ENCODE data around the gene BLZF1.
"Not testable (repeated sequence)": the region's sequence is repeated elsewhere in the genome, so short reads cannot be mapped to it uniquely, and the experiment has no call there.

BLZF1 gene

DNA sequence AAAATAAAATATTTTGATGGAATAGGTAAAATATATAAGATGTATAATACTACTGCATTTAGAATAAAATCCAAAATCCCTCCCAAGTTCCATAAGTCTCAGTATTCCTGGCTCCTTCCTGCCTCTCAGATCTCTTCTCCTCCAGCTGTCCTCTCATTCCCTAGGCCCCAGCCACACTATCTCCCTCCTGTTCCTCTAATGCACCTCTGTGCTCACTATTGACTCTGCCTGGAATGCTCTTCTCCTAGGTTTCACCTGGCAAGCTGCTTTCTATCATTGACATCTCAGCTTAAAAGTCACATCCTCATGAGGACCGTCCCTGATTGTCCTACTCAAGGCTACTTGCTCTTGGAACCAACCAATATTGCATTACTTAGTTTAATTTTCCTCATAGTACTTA lies 7.6 kb upstream of the BLZF1 start:
- DNase-seq (ENCODE audit: low read depth) = no peak

DNA sequence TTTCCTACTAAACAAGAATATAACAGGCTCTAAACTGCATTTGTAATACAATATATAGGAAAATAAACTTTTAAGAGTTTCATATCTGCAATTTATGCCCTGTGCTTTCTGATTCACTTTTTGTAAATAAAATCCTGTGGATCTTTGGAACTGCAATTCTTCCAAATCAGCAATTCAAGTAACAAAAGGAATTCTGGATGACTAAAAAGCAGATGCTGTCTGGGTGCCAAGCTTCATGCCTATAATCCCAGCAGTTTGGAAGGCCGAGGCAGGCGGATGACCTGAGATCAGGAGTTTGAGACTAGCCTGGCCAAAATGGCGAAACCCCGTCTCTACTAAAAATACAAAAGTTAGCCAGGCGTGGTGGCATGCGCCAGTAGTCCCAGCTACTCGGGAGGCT lies 6.7 kb upstream of the BLZF1 start:
- peak; percentile 24 for DNase-seq (ENCODE audit: low read depth)

DNA sequence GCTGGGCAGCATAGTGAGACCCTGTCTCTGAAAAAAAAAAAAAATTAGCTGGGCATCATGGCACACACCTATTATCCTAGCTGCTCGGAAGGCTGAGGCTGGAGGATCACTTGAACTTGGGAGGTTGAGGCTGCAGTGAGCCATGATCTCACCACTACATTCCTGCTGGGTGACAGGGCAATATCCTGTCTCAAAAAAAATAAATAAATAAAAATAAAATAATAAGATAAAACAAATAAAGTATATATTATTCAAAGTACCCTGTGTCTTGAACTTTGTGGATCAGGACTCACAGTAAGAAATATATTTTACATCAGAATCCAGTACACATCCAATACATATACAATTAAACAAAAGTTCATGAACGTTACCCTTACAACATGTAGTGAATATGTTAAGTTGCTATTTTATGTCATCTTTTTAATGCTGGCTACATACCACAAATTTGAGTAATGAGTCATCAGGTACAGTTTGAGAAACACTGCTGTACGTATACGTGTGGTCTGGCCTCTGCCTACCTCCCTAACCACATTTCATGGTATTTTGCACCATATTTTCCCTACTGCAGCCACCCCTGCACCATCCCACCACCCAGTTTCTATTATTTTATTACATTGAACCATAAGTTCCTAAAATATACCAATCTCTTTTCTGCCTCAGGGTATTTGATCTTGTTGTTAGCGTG lies 4.8 kb upstream of the BLZF1 start:
- peak; percentile 96 for DNase-seq (ENCODE audit: low read depth)

DNA sequence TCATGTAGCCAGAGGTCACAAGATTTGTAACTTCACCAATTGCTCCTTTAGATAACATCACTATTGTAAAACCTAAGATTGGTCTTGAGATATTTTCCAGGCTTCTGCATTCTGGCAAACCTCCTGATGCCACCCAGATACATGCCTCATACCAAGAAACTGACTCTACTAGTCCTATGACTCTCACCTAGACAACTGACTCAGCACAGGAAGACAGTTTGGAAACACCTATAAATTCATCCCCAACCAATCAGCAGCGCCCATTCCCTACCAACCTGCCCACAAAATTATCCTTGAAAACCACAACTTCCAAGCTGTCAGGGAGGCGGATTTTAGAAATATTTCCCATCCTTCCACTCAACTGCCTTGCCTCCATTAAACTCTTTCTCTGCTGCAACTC lies 3.0 kb upstream of the BLZF1 start:
- peak; percentile 52 for DNase-seq (ENCODE audit: low read depth)

DNA sequence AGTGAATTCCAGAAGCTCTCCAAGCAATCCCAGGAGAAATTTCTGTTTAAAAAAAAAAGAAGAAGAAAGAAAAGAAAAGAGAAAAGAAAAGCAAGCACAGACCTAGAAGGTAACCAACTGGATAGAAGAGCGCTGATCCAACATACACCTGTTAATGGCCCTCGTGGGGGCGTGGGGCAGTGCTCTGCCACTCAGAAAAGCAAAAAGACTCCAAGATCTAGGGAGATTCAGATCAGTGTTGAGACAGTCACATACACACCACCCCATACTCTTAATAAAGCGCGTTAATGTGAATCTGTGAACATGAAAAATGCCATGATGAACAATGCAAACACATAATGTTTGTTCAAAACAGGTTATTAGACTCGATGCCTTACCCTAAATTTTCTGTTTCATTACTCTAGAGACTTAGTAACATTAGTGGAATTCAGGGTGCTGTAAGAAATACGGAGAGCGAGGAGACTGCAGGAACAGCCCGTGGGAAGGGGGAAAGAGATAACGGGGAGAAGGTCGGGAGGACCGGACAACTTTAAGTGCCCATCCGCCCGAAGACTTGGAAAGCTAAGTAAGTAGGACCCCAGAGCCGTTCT lies 804 bp upstream of the BLZF1 start:
- no peak for DNase-seq (ENCODE audit: low read depth)

DNA sequence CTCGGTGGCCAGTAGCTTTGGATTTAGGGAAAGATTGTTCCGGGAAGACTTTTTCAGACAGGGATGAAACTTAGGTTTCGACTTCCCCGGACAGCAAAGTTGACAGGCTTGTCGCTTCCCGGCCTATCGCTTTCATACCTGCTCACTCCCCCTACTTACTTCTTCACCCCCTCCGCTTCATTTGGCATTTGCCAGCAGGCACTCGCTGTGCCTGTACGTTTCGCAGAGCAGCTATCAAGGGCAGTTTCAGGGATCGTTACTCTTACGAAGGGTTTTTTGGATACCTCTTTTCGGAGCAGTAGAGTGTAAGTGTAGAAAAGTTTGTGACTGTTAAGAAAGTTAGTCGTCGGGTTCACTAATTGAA lies 393 bp downstream of the BLZF1 start:
- DNase-seq (ENCODE audit: low read depth) = peak; percentile 45

DNA sequence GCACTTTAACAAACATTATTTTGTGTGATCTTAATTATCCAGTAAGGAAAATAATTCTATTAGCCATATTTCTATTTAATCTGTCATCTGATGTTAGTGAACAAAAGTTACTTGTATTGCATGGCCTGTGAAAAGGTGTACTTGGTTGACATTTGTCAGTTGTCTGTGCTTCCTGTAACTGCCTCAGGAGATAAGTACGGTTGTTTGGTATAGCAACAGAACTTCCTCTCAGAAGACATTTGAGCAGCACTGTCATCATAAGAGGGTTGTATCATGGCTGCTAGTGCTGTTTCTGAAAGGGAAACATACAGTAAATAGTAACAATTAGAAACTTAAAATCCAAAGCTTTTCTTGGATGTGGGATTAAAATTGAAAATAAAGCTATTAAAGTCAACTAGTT lies 3.4 kb downstream of the BLZF1 start:
- DNase-seq (ENCODE audit: low read depth) = no peak

DNA sequence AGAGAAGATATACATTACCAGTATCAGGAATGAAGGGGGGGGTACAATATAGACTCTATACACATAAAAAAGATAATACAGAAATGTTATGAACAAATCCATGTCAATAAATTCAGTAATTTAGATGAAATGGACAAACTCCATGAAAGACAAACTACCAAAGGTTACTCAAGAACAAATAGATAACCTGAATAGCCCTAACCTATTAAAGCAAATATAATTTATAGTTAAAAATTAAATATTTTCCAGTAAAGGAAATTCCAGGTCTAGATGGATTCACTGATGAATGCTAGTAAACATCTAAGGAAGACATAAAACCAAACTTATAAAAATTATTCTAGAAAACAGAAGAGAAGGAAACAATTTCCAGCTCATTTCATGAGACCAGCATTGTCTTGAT lies 13.2 kb downstream of the BLZF1 start:
- DNase-seq (ENCODE audit: low read depth) = no peak

DNA sequence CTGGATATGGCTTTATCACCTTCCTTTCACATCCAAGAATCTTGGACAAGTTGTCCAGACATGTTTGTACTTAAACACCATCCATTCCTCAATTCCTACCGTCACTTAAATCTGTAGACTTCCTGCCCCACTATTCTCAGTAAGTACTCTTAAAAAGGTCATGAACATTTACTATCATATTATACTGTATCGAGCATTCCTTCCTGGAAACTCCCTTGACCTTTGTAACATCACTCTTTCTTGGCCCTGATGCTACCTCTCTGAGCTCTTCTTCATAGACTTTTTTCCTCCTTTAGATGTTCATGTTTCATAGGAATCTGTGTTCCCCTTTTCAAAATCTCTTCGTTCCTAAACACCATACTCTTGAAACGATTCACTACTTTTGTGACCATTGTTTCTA lies 15.5 kb downstream of the BLZF1 start:
- DNase-seq (ENCODE audit: low read depth) = no peak

DNA sequence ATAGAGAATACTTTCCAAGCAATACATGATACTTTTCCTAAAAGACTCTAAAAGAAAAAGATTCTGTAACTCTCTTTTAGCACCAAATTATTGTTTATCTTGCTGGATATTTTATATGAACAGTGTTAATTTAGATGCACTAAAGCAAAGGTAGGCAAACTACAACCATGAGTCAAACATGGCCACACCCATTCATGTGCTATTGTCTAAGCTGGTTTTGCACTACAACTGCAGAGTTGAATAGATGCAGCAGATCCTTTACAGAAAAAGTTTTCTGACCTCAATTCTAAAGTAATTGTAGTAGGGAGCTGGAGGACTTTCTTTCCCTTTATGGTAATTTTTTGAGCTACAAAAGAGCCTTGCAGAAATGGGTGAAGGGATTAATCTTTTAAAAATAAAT lies 19.4 kb downstream of the BLZF1 start:
- no peak for DNase-seq (ENCODE audit: low read depth)

DNA sequence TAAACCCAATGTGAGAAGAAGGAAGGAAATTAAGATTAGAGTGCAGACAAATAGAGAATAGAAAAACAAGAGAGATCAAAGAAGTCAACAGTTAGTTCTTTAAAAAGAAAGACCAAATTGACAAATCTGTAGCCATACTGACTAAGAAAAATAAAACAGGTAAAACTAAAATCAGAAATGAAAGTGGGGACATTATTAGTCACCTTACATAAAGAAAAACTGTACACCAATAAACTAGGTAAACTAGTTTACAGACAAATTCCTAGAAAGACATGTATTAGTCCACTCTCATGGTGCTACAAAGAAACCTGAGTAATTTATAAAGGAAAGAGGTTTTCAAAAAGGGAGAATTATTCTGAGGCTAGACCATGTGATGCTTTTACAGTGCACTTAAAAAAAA lies 22.3 kb downstream of the BLZF1 start:
- DNase-seq (ENCODE audit: low read depth) = no peak

DNA sequence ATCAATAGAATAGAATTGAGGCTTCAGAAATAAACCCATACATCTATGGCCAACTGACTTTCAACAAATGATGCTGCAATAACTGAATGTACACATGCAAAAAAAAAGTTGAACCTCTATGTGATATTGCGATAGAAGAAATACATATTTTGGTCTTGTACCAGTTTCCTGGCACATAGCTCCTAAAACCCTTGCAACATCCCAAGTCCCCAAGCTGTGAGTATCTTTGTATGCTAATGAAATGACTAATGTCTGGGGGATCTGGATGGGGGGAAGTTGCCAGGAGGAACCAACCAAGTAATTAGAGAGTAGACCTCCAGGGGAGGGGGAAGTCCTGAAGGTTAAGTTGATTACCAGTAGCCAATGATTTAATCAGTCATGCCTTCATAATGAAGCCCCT lies 24.4 kb downstream of the BLZF1 start:
- DNase-seq (ENCODE audit: low read depth) = no peak

DNA sequence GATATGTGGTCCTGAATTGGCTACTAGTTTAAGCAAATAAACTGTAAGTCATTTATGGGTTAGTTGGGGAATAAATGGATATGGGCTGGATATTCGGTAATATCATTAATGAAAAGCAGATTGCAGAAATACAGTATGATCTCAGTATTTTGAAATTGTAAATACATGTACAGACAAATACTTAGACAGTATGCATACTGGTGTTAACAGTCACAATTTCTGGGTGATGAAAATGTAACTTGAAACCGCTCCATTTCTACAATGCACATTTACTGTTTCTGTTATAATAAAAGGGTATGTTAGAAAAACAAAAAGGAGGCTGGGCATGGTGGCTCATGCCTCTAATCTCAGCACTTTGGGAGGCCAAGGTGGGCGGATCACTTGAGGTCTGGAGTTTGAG lies 28.0 kb downstream of the BLZF1 start:
- no peak for DNase-seq (ENCODE audit: low read depth)

DNA sequence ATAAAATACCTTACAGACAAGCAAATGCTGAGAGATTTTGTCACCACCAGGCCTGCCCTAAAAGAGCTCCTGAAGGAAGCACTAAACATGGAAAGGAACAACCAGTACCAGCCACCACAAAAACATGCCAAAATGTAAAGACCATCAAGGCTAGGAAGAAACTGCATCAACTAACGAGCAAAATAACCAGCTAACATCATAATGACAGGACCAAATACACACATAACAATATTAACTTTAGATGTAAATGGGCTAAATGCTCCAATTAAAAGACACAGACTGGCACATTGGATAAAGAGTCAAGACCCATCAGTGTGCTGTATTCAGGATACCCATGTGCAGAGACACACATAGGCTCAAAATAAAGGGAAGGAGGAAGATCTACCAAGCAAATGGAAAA lies 34.6 kb downstream of the BLZF1 start:
- DNase-seq (ENCODE audit: low read depth) = not testable (repeated sequence)

DNA sequence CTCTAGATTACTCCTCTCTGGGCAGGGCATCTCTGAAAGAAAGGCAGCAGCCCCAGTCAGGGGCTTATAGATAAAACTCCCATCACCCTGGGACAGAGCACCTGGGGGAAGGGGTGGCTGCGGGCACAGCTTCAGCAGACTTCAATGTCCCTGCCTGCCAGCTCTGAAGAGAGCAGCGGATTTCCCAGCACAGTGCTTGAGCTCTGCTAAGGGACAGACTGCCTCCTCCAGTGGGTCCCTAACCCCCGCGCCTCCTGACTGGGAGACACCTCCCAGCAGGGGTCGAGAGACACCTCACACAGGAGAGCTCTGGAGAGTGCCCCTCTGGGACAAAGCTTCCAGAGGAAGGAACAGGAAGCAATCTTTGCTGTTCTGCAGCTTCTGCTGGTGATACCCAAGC lies 40.3 kb downstream of the BLZF1 start:
- not testable (repeated sequence) for DNase-seq (ENCODE audit: low read depth)

DNA sequence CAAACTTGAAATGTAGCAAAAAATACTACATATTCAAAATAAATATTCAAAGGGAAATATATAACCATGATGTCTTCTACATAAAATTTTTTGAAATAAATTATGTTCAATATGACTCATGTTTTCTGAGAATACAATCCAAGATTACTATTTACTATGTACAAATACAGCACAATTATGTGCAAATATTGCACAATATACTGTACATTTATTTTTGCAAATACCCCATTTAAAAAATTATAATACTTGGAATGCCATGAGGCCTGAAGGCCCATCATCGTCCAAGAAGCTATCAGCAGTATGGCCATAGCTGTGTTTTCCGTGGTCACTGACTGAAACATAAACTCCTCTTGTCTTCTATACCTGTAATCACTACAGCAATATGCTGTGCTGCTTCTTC lies 47.0 kb downstream of the BLZF1 start:
- no peak for DNase-seq (ENCODE audit: low read depth)

DNA sequence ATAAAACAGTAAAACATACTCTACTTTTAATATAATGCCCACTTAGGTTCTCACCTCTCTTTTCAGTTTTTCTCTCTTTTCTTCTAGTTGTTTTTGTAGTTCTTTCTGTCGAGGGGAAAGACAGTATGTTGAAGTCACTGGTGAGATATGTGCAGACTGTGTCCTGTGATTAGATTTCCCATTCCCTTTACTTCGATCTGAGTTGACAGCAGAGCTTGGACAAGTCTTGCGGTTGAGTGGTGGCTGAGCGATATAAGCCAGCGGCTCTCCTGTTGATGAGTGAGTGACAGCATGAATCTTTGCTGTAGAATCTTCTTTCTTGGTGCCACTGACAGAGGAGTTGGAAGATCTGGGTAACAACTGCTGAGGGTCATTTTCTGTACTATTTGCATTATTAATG lies 53.3 kb downstream of the BLZF1 start:
- DNase-seq (ENCODE audit: low read depth) = no peak

DNA sequence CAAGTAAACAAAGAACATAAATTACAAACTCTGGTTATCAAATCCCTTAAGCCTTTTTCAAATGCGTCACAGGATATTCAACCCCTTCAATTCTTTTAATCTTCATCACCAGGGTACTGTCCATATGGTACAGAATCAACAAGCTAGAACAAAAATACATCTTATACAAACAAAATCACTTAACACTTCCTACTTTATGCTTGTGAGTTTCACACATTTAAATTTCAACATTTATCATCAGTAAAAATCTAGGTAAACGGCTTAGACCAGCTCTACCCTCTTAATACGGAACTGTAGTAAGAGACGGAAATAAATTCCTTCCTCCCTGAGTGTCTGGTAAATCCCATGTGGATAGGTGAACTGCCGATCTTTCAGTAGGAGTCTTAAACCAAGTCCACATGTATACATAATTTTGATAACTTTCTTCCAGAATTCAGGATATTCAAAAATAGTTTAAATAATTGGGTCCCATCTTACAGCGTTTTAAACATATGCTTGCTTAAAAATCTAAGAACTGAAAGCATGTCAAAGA lies 58.2 kb downstream of the BLZF1 start:
- DNase-seq (ENCODE audit: low read depth) = no peak

DNA sequence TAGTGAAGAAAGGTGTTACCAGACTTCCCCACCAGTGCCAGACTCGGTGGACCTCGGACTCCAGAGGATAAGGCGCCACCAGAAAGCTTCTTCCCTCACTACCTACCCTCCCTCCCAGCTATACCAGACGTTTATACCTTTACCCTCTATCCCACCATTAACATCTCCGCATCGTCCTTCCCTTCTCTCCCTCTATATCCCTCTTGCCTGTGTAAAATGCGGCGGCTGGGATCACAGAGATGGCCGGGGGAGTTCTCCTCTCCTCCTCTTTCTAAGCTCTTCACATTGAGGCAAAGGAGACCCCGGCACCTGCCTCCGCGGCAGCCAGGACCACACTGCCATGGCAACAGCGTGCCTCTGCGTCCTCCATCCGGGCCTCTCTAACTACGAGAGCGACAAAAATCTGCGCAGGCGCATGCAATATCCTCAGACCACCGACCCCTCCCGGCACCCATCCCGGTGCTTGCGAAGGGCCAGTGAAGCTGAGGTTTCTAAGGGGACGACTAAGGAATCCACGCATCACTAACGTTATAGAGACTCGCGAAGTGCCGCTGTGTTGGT lies 59.2 kb downstream of the BLZF1 start, which contains the start of gene CCDC181:
TSS of gene CCDC181 (minus strand) at position 394 of the 561 bp plus-strand sequence. CDS start 2,547 bp downstream, outside the sequence.
- DNase-seq (ENCODE audit: low read depth) = peak; percentile 65
